Fibroblast of lung (primary cell): Measurements from ENCODE around the gene TRPC4AP.

Experiments
- CTCF ChIP-seq, 2 donors: IDR thresholded peaks in 1 of 2; conservative IDR thresholded peaks in 1 of 2; 1 replicate in 1 of 2; 2 replicates in 1 of 2; pipeline ENCODE4 v1.5.1; 2011 to 2012; ENCODE audit warnings: low read length in 2 of 2, control low read depth in 1 of 2, inconsistent platforms in 1 of 2, low read depth in 1 of 2, mild to moderate bottlenecking in 1 of 2
- EZH2 ChIP-seq: IDR thresholded peaks from 2 replicates; pipeline ENCODE4 v1.5.1; 2012; ENCODE audit warnings: low read length, control low read depth, mild to moderate bottlenecking; ENCODE audit errors: missing control alignments

GRCh38 chr20:34999021-34999451 lies 93.6 kb downstream of the TRPC4AP start:
- no peak for TF ChIP-seq CTCF (conservative IDR thresholded peaks at IDR 0.05 in 1 of 2, IDR thresholded peaks at IDR 0.05 in 1 of 2; ENCODE audit: low read depth in 1 of 2, low read length in 2 of 2)
- no peak for TF ChIP-seq EZH2
